HepG2 (cell line): ENCODE measurements around the gene ANO1. TPM values are rescaled to one million over a fixed set of nuclear protein-coding genes. Genes with fewer than 3 reads are reported as not detected.

ENCODE experiments used
- GTF2F1 ChIP-seq: fragments of 150-350 bp; IDR thresholded peaks from 2 replicates; pipeline ENCODE4 v1.6.1; 2014; ENCODE audit warnings: low read length
- JARID2 ChIP-seq: sonication (generic); formaldehyde crosslinking; IDR thresholded peaks from 2 replicates; pipeline ENCODE4 v1.8.1; 2023; ENCODE audit warnings: missing genetic modification reagents, inconsistent platforms; ENCODE audit not compliant: insufficient replicate concordance
- KAT8 ChIP-seq: IDR thresholded peaks from 2 replicates; pipeline ENCODE4 v1.6.1; 2016; ENCODE audit warnings: missing genetic modification reagents, missing compliant biosample characterization
- NRL ChIP-seq: sonication (generic); formaldehyde crosslinking; IDR thresholded peaks from 2 replicates; pipeline ENCODE4 v1.5.0; 2020; ENCODE audit warnings: missing genetic modification reagents, mild to moderate bottlenecking, moderate library complexity, borderline replicate concordance
- REL ChIP-seq: sonication (generic); formaldehyde crosslinking; conservative IDR thresholded peaks from 2 replicates; pipeline ENCODE4 v1.8.0; 2022; ENCODE audit warnings: mild to moderate bottlenecking, missing genetic modification reagents, moderate library complexity
- SOX13 ChIP-seq, 3 experiments: fragments of 450-650 bp in 1 of 3; sonication (generic) in 1 of 3; formaldehyde crosslinking in 1 of 3; IDR thresholded peaks in 2 of 3; conservative IDR thresholded peaks in 1 of 3; 2 replicates each; pipeline versions ENCODE4 v1.5.0 to v1.6.1; 2016 to 2020; ENCODE audit warnings: antibody characterized with exemption in 1 of 3, mild to moderate bottlenecking in 1 of 3, missing compliant biosample characterization in 1 of 3, missing genetic modification reagents in 1 of 3, moderate library complexity in 1 of 3
- SSRP1 ChIP-seq: IDR thresholded peaks from 2 replicates; pipeline ENCODE4 v1.6.1; 2016; ENCODE audit warnings: control low read depth
- TSC22D2 ChIP-seq: sonication (generic); formaldehyde crosslinking; IDR thresholded peaks from 2 replicates; pipeline ENCODE4 v1.5.1; 2020; ENCODE audit warnings: missing genetic modification reagents, mild to moderate bottlenecking, borderline replicate concordance
- ZNF205 ChIP-seq: IDR thresholded peaks from 2 replicates; pipeline ENCODE4 v1.6.1; 2018; ENCODE audit warnings: missing biosample characterization, missing genetic modification reagents
- ZNF720 ChIP-seq: sonication (generic); formaldehyde crosslinking; IDR thresholded peaks from 2 replicates; pipeline ENCODE4 v1.4.0; 2020; ENCODE audit warnings: missing genetic modification reagents
- polyA plus RNA-seq, 8 experiments: library from polyadenylated mRNA; depleted of rRNA in 3 of 8; stranded (reverse) in 7 of 8; unstranded in 1 of 8; fragments of >200 nt; fragmentation: Illumina TruSeq in 4 of 8; extraction: Trizol in 4 of 8; gene quantifications; 2 replicates each; pipeline versions ENCODE4 v1.2.1 to v1.2.3, GENCODE V29; 2011 to 2016; ENCODE audit warnings: low read depth in 4 of 8, missing spikeins in 1 of 8, mixed read lengths in 1 of 8; ENCODE audit not compliant: insufficient read depth in 1 of 8
- total RNA-seq, 5 experiments: library from RNA; depleted of rRNA; stranded (reverse); fragments of >200 nt; fragmentation: Illumina TruSeq; extraction: Trizol; gene quantifications; 2 replicates each; pipeline ENCODE4 v1.2.3, GENCODE V29; 2016; ENCODE audit warnings: low read depth in 1 of 5
- TF ChIP-seq, protein P1 (sequence below), 2 experiments: sonication (generic) in 1 of 2; formaldehyde crosslinking in 1 of 2; IDR thresholded peaks; 2 replicates each; pipeline versions ENCODE4 v1.4.0 to v1.6.1; 2018 to 2020; ENCODE audit warnings: missing genetic modification reagents in 2 of 2, borderline replicate concordance in 1 of 2, low read depth in 1 of 2, mild to moderate bottlenecking in 1 of 2, missing biosample characterization in 1 of 2
- TF ChIP-seq, protein P2 (sequence below): sonication (generic); formaldehyde crosslinking; conservative IDR thresholded peaks from 2 replicates; pipeline ENCODE4 v1.5.0; 2020; ENCODE audit warnings: missing genetic modification reagents
- TF ChIP-seq, protein P3 (sequence below): sonication (generic); formaldehyde crosslinking; IDR thresholded peaks from 2 replicates; pipeline ENCODE4 v1.5.0; 2020; ENCODE audit warnings: missing genetic modification reagents
- TF ChIP-seq, protein P4 (sequence below): IDR thresholded peaks from 2 replicates; pipeline ENCODE4 v1.6.1; 2018; ENCODE audit warnings: missing genetic modification reagents
- TF ChIP-seq, protein P5 (sequence below): sonication (generic); formaldehyde crosslinking; conservative IDR thresholded peaks from 2 replicates; pipeline ENCODE4 v1.8.0; 2022; ENCODE audit warnings: missing genetic modification reagents
- TF ChIP-seq, protein P6 (sequence below): IDR thresholded peaks from 2 replicates; pipeline ENCODE4 v1.6.1; 2012; ENCODE audit warnings: low read depth, low read length, improper control_type of control experiment
- TF ChIP-seq, protein P7 (sequence below): sonication (generic); formaldehyde crosslinking; IDR thresholded peaks from 2 replicates; pipeline ENCODE4 v1.5.0; 2020; ENCODE audit warnings: mild to moderate bottlenecking, missing genetic modification reagents, moderate library complexity

The ANO1 gene
- total and polyA plus RNA-seq, 2 of the 13 experiments (the other 11 are each of a cell fraction or from before 2014, with no cell fraction given), result not detected

DNA sequence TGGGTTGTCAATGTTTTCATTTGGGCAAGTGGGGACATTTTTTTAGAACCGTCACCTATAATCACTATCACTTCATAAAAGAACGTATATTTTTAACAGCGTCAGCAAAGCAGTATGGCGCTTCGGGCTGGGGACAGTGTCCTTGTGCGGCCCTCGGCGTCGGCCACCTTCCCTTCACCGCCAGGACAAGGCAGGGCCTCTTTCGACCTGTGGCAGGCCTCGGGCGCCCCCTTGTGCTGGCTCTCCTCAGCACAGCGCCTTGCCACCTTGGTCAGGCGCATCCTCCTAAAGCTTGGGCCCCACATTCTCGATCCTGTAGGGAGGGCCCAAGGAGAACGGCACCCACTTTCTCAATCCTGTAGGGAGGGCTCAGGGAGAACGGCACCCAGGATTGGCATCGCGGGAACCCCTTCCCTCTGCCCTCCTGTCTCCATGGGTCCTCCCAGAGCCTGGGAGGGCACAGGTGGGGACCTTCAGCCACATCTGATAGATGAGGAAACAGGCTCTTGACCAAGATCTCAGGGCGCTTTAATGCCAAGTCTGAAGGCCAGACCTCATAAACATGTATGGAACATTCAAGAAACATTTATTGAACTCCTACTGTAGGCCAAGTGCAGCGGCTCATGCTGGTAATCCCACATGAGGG is 113.5 kb downstream of the ANO1 start (continued):
- TF ChIP-seq, protein P1, sequence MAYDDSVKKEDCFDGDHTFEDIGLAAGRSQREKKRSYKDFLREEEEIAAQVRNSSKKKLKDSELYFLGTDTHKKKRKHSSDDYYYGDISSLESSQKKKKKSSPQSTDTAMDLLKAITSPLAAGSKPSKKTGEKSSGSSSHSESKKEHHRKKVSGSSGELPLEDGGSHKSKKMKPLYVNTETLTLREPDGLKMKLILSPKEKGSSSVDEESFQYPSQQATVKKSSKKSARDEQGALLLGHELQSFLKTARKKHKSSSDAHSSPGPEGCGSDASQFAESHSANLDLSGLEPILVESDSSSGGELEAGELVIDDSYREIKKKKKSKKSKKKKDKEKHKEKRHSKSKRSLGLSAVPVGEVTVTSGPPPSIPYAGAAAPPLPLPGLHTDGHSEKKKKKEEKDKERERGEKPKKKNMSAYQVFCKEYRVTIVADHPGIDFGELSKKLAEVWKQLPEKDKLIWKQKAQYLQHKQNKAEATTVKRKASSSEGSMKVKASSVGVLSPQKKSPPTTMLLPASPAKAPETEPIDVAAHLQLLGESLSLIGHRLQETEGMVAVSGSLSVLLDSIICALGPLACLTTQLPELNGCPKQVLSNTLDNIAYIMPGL (CRISPR knock-in tag; IDR thresholded peaks at IDR 0.05; ENCODE audit: borderline replicate concordance in 1 of 2, low read depth in 1 of 2), result peak in 1 of 2 experiments; percentile 33; a peak in 1 of 4 replicates
- TF ChIP-seq, protein P2, sequence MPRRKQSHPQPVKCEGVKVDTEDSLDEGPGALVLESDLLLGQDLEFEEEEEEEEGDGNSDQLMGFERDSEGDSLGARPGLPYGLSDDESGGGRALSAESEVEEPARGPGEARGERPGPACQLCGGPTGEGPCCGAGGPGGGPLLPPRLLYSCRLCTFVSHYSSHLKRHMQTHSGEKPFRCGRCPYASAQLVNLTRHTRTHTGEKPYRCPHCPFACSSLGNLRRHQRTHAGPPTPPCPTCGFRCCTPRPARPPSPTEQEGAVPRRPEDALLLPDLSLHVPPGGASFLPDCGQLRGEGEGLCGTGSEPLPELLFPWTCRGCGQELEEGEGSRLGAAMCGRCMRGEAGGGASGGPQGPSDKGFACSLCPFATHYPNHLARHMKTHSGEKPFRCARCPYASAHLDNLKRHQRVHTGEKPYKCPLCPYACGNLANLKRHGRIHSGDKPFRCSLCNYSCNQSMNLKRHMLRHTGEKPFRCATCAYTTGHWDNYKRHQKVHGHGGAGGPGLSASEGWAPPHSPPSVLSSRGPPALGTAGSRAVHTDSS (CRISPR knock-in tag), result no peak
- no peak for TF ChIP-seq ZNF205 (CRISPR knock-in tag)
- no peak for TF ChIP-seq SSRP1 (CRISPR knock-in tag)
- no peak for TF ChIP-seq NRL (CRISPR knock-in tag)
- TF ChIP-seq, protein P3, sequence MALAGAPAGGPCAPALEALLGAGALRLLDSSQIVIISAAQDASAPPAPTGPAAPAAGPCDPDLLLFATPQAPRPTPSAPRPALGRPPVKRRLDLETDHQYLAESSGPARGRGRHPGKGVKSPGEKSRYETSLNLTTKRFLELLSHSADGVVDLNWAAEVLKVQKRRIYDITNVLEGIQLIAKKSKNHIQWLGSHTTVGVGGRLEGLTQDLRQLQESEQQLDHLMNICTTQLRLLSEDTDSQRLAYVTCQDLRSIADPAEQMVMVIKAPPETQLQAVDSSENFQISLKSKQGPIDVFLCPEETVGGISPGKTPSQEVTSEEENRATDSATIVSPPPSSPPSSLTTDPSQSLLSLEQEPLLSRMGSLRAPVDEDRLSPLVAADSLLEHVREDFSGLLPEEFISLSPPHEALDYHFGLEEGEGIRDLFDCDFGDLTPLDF (CRISPR knock-in tag), result no peak
- TF ChIP-seq JARID2 (CRISPR knock-in tag), result no peak
- TF ChIP-seq, protein P4, sequence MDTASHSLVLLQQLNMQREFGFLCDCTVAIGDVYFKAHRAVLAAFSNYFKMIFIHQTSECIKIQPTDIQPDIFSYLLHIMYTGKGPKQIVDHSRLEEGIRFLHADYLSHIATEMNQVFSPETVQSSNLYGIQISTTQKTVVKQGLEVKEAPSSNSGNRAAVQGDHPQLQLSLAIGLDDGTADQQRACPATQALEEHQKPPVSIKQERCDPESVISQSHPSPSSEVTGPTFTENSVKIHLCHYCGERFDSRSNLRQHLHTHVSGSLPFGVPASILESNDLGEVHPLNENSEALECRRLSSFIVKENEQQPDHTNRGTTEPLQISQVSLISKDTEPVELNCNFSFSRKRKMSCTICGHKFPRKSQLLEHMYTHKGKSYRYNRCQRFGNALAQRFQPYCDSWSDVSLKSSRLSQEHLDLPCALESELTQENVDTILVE (CRISPR knock-in tag), result no peak
- TF ChIP-seq, protein P5, sequence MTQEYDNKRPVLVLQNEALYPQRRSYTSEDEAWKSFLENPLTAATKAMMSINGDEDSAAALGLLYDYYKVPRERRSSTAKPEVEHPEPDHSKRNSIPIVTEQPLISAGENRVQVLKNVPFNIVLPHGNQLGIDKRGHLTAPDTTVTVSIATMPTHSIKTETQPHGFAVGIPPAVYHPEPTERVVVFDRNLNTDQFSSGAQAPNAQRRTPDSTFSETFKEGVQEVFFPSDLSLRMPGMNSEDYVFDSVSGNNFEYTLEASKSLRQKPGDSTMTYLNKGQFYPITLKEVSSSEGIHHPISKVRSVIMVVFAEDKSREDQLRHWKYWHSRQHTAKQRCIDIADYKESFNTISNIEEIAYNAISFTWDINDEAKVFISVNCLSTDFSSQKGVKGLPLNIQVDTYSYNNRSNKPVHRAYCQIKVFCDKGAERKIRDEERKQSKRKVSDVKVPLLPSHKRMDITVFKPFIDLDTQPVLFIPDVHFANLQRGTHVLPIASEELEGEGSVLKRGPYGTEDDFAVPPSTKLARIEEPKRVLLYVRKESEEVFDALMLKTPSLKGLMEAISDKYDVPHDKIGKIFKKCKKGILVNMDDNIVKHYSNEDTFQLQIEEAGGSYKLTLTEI (CRISPR knock-in tag), result no peak
- TF ChIP-seq, protein P6, sequence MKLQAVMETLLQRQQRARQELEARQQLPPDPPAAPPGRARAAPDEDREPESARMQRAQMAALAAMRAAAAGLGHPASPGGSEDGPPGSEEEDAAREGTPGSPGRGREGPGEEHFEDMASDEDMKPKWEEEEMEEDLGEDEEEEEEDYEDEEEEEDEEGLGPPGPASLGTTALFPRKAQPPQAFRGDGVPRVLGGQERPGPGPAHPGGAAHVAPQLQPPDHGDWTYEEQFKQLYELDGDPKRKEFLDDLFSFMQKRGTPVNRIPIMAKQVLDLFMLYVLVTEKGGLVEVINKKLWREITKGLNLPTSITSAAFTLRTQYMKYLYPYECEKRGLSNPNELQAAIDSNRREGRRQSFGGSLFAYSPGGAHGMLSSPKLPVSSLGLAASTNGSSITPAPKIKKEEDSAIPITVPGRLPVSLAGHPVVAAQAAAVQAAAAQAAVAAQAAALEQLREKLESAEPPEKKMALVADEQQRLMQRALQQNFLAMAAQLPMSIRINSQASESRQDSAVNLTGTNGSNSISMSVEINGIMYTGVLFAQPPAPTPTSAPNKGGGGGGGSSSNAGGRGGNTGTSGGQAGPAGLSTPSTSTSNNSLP, result no peak
- no peak for TF ChIP-seq KAT8 (CRISPR knock-in tag)
- TF ChIP-seq GTF2F1, result no peak
- TF ChIP-seq ZNF720 (CRISPR knock-in tag), result no peak
- TF ChIP-seq, protein P7, sequence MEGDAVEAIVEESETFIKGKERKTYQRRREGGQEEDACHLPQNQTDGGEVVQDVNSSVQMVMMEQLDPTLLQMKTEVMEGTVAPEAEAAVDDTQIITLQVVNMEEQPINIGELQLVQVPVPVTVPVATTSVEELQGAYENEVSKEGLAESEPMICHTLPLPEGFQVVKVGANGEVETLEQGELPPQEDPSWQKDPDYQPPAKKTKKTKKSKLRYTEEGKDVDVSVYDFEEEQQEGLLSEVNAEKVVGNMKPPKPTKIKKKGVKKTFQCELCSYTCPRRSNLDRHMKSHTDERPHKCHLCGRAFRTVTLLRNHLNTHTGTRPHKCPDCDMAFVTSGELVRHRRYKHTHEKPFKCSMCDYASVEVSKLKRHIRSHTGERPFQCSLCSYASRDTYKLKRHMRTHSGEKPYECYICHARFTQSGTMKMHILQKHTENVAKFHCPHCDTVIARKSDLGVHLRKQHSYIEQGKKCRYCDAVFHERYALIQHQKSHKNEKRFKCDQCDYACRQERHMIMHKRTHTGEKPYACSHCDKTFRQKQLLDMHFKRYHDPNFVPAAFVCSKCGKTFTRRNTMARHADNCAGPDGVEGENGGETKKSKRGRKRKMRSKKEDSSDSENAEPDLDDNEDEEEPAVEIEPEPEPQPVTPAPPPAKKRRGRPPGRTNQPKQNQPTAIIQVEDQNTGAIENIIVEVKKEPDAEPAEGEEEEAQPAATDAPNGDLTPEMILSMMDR, result peak; percentile 96
- TF ChIP-seq TSC22D2 (CRISPR knock-in tag), result no peak; the same call in 1 of the 2 replicates
- TF ChIP-seq REL (CRISPR knock-in tag), result no peak
- TF ChIP-seq SOX13 (IDR thresholded peaks at IDR 0.05), result no peak
- peak in 1 of 2 experiments; percentile 14; a peak in 1 of 4 replicates for TF ChIP-seq SOX13 (CRISPR knock-in tag; conservative IDR thresholded peaks at IDR 0.05 in 1 of 2, IDR thresholded peaks at IDR 0.05 in 1 of 2)
- TF ChIP-seq, all 625 proteins: peak for 35
